ENCODE measurements around the gene EFHD2. TPM values are rescaled to one million over a fixed set of nuclear protein-coding genes. Genes with fewer than 3 reads are reported as not detected.
A peak's percentile ranks its signal among the peaks of the same experiment; 100 is the strongest.

EFHD2 gene
- total and polyA plus RNA-seq, 2 of the 8 experiments (the other 6 are each of a cell fraction or from before 2014, with no cell fraction given): 24.4 to 25.1 TPM

DNA sequence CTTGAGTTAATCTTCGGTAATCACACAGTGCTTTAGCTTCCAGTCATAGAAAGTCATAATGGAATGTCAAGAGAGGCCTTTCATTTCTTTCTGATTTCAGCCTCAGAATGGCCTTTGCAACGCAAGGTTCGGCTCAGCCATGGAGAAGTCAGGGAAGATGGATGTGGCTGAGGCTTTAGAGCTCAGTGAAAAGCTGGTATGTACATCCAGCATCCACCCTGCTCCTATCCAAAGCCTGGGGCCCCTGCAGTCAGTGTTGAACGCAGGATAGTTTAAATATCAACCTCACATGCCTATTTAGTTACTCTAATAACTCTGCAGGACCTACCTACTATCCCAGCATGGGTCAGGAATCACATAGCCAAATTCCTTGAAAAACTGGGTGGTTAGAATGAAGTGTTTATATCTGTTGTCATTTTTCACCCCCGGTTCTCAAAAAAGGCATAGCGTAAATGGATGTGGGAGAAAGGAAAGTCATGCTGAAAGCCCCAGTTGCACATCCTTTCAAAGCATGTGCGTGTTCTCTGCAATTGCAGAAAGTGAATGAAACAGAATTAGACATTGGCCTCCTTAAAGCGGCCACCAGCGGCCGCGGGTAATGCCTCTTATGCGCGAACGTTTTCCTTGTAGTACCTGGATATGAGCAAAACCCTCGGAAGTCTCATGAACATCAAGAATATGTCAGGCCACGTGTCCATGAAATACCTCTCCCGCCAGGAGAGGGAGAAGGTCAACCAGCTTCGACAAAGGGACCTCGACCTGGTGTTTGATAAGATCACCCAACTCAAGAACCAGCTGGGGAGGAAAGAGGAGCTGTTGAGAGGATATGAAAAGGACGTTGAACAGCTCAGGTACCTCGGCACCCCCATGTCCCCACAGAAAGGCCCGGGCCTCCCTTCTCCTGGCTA, 28.8 kb upstream of the EFHD2 start:
- Histone ChIP-seq H3K79me2 (ENCODE audit: control insufficient read depth in 1 of 2, insufficient read depth in 2 of 2, low read length in 2 of 2) (no peaks in the 10 kb centered on the region), H3K23me2 (ENCODE audit: low read depth, low read length) (peaks cover 7% of the 10 kb centered on the region), H4K5ac (ENCODE audit: insufficient read length, low read depth, low read length) (no peak overlapping the region), H3K56ac (replicated peaks; ENCODE audit: insufficient read length, low read depth, low read length) (no peak overlapping the region), H2AFZ (ENCODE audit: low read length) (no peak overlapping the region), H2AK5ac (ENCODE audit: low read depth, low read length) (0 out of 2 replicates have a peak overlapping the region, but pooled peaks have one; percentile 34), H3K36me3 (ENCODE audit: control insufficient read depth in 2 of 4, insufficient read depth in 4 of 4, low read length in 3 of 4) (no peaks in the 10 kb centered on the region; a peak in 1 of 8 replicates), H4K8ac (ENCODE audit: extremely low read depth, insufficient read depth, low read length) (no peak overlapping the region), H3K9me3 (ENCODE audit: insufficient read depth in 2 of 2, low read depth in 1 of 2, low read length in 1 of 2) (no peaks in the 10 kb centered on the region), H2BK20ac (ENCODE audit: low read length) (no peak overlapping the region), H3K4me3 (ENCODE audit: extremely low read depth in 1 of 4, insufficient read depth in 2 of 4, low read depth in 3 of 4, low read length in 4 of 4) (no peak overlapping the region), H3K18ac (ENCODE audit: extremely low read depth, low read length) (no peak overlapping the region), H3K4ac (replicated peaks; ENCODE audit: insufficient read length, low read depth, low read length) (no peak overlapping the region), H3K79me1 (ENCODE audit: low read depth, low read length) (no peaks in the 10 kb centered on the region), H2BK120ac (replicated peaks; ENCODE audit: low read depth, low read length) (no peak overlapping the region), H4K20me1 (replicated peaks in 1 of 2; ENCODE audit: control insufficient read depth in 1 of 2, insufficient read depth in 2 of 2, low read length in 2 of 2) (no peaks in the 10 kb centered on the region), H2BK5ac (ENCODE audit: low read depth, low read length) (no peak overlapping the region), H3K27ac (ENCODE audit: low read depth, low read length) (no peak overlapping the region), H3K4me2 (ENCODE audit: insufficient read depth in 1 of 2, low read depth in 2 of 2, low read length in 2 of 2) (no peak overlapping the region), H3K9ac (replicated peaks in 1 of 4; ENCODE audit: extremely low read depth in 1 of 4, low read depth in 3 of 4, low read length in 3 of 4) (no peak overlapping the region), H3K27me3 (replicated peaks in 1 of 4; ENCODE audit: control insufficient read depth in 3 of 4, extremely low read depth in 1 of 4, insufficient read depth in 3 of 4, low read length in 3 of 4) (peaks cover 2 to 39% (median 30%) of the 10 kb centered on the region in 4 experiments), H3K23ac (ENCODE audit: insufficient read length) (no peak overlapping the region), H3K4me1 (replicated peaks in 1 of 4; ENCODE audit: control insufficient read depth in 3 of 4, insufficient read depth in 4 of 4, low read length in 3 of 4) (peaks cover 12 to 23% (median 13%) of the 10 kb centered on the region in 4 experiments), H2BK12ac (ENCODE audit: low read depth, low read length) (no peak overlapping the region), H3K14ac (ENCODE audit: insufficient read length) (no peak overlapping the region), H2BK15ac (ENCODE audit: low read length) (no peak overlapping the region), H4K91ac (replicated peaks; ENCODE audit: insufficient read length, low read length) (no peak overlapping the region)
- no peak for TF ChIP-seq EP300 (IDR thresholded peaks at IDR 0.05; ENCODE audit: borderline replicate concordance in 1 of 2, low read depth in 2 of 2, low read length in 2 of 2)
- TF ChIP-seq, protein P1, sequence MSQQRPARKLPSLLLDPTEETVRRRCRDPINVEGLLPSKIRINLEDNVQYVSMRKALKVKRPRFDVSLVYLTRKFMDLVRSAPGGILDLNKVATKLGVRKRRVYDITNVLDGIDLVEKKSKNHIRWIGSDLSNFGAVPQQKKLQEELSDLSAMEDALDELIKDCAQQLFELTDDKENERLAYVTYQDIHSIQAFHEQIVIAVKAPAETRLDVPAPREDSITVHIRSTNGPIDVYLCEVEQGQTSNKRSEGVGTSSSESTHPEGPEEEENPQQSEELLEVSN (IDR thresholded peaks at IDR 0.05): 0 out of 2 replicates have a peak, but pooled peaks have one; percentile 31
- ChIA-PET CTCF (ENCODE audit: partially characterized antibody) (interaction anchor here (0.7 to 1.8 kb wide), 3 partner anchors 9 to 57 kb away, joined by 3 to 5 read pairs (median 3); no protein-coding TSS in a partner anchor), POLR2A (ENCODE audit: partially characterized antibody) (no interaction called here)
- FAIRE-seq (no peak), DNase-seq (ENCODE audit: low read depth in 1 of 2, low spot score in 2 of 2) (no peak)
- 89% methylated on average over 22 of the region's 22 CpGs; no CpG with 5 or more reads in 1 of the 2 experiments for WGBS, 2 experiments (ENCODE audit: extremely low coverage in 1 of 2, insufficient coverage in 1 of 2, insufficient read length in 1 of 2, insufficient replicate concordance in 2 of 2, low coverage in 1 of 2, low lambda C conversion rate in 2 of 2, missing lambda C conversion rate in 1 of 2)

Data from H1 (cell line).